Astrocyte of the spinal cord (primary cell): ENCODE data around the gene NDUFS6.

Experiments
- DNase-seq: peaks from one replicate; pipeline ENCODE4 v3.0.0; 2011; ENCODE audit warnings: low read depth, low spot score
- H3K4me3 ChIP-seq: 2 replicates; pipeline ENCODE4 v1.5.1; 2011; ENCODE audit warnings: low read depth, mild to moderate bottlenecking, low read length, moderate library complexity
- in situ Hi-C: cut with HindIII; loops from 2 replicates; pipeline ENCODE4 v1.10.0; 2017; ENCODE audit warnings: low sequenced_read_pairs
- TF ChIP-seq, protein P1 (sequence below): IDR thresholded peaks from 2 replicates; pipeline ENCODE4 v1.5.1; 2012; ENCODE audit warnings: low read depth, mild to moderate bottlenecking, low read length, inconsistent platforms

The NDUFS6 gene

DNA sequence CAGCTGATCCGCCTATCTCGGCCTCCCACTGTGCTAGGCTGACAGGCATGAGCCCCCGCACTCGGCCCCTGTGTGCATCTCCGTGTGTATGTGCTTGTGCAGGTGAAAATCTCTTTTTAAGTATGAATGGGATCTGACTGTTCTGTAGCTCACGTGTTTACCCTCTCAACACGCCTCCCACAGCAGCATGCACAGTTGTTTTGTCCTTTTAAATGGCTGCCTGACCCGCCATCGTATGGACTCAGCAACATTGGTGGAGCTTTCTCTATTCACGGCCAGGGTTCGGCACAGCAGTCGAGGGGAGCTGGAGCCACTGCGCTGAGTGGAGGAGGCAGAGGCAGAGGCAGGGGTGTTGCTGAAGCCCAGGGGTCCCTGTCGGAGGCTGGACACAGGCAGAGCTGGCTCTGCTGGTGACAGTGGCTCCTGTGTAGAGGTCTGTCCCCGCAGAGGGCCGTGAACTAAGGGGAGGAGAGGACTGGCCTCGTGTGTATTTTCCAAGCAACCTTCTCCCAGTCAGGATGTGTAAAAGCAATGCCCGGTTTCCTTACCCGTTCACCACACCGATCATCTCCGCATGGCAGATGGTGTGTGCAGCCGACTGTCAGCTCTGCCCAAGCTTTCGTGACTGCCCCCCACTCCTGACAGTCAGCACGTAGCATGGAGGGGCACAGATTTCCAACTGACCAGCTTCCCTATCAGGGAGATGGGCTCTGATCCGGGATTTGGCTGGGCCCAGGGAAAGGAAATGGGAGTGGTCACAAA is 38.9 kb upstream of the NDUFS6 start:
- H3K4me3 ChIP-seq = no peak overlapping the region
- TF ChIP-seq, protein P1, sequence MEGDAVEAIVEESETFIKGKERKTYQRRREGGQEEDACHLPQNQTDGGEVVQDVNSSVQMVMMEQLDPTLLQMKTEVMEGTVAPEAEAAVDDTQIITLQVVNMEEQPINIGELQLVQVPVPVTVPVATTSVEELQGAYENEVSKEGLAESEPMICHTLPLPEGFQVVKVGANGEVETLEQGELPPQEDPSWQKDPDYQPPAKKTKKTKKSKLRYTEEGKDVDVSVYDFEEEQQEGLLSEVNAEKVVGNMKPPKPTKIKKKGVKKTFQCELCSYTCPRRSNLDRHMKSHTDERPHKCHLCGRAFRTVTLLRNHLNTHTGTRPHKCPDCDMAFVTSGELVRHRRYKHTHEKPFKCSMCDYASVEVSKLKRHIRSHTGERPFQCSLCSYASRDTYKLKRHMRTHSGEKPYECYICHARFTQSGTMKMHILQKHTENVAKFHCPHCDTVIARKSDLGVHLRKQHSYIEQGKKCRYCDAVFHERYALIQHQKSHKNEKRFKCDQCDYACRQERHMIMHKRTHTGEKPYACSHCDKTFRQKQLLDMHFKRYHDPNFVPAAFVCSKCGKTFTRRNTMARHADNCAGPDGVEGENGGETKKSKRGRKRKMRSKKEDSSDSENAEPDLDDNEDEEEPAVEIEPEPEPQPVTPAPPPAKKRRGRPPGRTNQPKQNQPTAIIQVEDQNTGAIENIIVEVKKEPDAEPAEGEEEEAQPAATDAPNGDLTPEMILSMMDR = no peak
- in situ Hi-C loops = no loop called here
- DNase-seq = no peak

DNA sequence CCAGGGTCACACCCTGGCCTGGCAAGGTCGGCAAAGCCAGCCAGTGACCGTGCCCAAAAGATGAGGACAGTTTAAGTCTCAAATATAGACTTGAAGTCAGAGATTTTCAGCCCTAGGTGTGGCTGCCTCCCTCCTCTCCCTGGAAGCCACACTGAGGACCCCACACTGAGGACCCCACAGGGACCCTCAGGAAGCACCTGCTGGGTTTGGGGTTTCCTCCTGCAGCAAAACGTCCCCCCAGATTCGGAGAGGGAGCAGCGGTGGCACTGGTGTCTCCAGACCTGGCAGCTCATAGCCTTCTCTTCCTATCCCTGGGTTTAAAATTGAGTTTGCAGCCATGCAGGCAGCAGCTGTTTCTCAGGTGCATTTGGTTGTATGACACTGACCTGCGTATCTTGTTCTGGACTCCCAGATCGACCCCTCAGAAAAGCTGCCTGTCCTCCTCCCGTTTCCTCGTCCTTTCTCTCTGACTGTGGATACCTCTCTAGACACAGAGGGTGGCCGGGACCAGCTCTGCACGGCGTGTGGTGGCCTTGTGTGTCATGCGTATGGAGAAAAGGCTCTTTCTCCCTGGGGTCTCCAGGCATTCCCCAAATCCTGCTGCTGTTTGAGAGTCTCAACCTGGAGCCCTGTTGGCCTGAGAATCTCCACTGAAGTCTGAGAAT is 38.2 kb upstream of the NDUFS6 start:
- TF ChIP-seq, protein P1 = no peak
- in situ Hi-C loops = no loop called here
- H3K4me3 ChIP-seq = no peak overlapping the region
- DNase-seq = no peak

DNA sequence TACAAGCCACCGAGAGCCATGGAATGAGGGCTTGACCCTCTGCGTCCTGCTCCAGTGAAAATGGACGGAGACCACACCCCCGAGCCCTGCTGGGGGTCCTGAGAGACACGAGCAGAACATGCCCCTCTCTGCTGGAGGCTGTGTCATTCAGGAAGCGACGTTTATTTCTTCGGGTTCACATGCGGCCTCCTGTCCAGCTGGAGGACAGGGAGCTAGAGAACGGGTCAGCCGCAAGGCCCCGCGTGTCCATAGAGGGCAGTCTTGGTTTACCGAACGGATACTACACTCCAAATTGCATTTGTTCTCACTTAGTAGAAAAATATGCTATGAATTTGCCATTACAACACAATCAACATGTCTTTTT is 37.7 kb upstream of the NDUFS6 start:
- TF ChIP-seq, protein P1 = peak; percentile 91
- no peak overlapping the region for H3K4me3 ChIP-seq
- in situ Hi-C loops = no loop called here
- DNase-seq = peak; percentile 64

DNA sequence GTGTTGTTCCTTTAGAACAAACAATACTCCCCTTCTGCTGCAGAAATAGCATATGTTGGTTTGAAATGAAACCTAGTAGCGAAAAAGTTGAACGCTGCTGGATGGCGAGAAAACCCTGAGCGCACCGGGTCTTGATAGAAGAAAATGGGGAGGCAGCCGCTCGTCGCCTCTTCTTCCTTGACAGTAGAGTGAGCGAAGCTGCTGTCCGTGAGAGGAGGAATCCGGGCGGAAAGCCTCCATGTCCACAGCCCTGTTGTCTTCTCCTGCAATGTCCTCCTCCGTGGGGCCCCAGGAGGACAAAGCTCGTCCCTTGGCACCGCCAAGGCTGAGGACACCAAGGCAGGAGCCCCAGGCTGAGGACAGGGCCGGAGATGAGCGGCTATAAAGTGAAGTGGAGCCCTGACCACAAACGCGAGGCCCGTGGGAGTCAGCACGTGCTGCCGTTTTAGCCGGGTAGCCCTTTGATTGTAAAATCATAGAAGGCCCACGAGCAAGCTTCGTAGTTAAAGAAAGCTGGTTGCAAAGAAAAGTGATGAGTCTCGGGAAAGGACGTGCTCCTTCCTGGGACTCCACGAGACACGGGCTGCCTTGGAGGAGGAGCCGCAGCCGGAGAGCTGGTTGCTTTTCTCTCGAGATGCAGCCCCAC is 37.1 kb upstream of the NDUFS6 start:
- H3K4me3 ChIP-seq = no peak overlapping the region
- no peak for DNase-seq
- TF ChIP-seq, protein P1 = no peak

DNA sequence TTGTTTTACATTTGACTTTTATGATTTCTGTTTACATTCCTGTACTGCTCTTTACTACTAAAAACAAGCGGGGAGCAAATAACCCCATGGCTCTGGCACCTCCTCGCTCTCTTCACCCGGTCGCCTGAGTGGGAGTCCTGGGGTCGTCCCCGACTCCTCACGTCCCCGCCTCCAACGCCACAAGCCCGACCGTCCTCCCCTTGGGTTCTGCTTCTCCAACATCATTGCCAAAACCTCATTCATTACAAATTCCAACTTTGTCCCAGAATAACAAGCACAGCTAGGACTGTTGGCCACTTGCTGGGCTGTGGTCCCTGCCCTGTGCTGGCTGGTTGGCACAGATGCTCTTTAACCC is 36.6 kb upstream of the NDUFS6 start:
- TF ChIP-seq, protein P1 = no peak
- in situ Hi-C loops = no loop called here
- DNase-seq = no peak
- H3K4me3 ChIP-seq = no peak overlapping the region

More for the DNA sequence above, 37.1 kb upstream of the NDUFS6 start:
- in situ Hi-C loops = no loop called here

DNA sequence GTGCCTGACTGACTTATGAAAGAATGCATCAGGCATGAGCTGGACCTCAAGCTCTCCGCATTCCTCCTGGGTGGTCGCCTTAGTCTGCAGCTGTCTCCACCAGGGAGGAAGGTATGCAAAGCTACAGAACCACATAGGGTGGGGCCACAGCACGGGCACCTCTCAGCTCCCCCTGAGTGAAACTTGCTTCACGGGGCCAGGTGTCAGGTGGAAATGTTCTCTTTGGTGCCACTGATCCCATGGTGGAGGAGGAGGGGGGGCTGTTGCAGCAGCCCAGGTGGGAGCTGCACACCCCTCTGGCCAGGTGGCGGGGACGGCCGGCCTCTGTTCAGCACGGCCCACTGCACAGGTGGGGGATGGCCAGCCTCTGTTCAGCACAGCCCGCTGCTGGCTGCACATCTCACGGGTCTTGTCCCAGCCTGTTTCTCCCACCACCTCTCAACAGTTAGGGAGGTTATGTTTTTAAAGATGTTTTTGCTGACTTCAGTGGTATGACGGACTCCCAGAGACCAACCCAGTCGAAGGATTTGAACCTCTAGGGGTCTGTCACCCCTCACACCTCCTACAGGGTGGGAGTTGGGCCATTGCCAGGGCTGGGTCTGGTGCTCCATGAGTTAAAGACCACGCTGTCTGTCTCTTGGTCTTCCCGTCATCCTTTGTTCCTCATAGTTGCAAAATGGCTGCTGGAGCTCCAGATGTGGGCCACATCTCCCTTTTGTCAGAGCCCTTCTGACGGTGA is 35.9 kb upstream of the NDUFS6 start:
- no peak for DNase-seq
- TF ChIP-seq, protein P1 = no peak
- in situ Hi-C loops = no loop called here
- no peak overlapping the region for H3K4me3 ChIP-seq
